Body of pancreas (tissue), 4 donors: ENCODE data around the gene COL23A1.

Experiments used
- POLR2A ChIP-seq, 3 donors: fragments of 450-650 bp; IDR thresholded peaks; one replicate each; pipeline ENCODE4 v1.6.1; 2016; ENCODE audit warnings: antibody characterized with exemption in 3 of 3, mild to moderate bottlenecking in 2 of 3
- TF ChIP-seq, protein P1 (sequence below), 7 experiments: fragments of 450-650 bp in 4 of 7; fragments of 200-600 bp in 3 of 7; sonication (generic) in 3 of 7; IDR thresholded peaks; one replicate each; pipeline ENCODE4 v1.5.1; 2016 to 2019; ENCODE audit warnings: antibody characterized with exemption in 7 of 7

- TF ChIP-seq, protein P1, sequence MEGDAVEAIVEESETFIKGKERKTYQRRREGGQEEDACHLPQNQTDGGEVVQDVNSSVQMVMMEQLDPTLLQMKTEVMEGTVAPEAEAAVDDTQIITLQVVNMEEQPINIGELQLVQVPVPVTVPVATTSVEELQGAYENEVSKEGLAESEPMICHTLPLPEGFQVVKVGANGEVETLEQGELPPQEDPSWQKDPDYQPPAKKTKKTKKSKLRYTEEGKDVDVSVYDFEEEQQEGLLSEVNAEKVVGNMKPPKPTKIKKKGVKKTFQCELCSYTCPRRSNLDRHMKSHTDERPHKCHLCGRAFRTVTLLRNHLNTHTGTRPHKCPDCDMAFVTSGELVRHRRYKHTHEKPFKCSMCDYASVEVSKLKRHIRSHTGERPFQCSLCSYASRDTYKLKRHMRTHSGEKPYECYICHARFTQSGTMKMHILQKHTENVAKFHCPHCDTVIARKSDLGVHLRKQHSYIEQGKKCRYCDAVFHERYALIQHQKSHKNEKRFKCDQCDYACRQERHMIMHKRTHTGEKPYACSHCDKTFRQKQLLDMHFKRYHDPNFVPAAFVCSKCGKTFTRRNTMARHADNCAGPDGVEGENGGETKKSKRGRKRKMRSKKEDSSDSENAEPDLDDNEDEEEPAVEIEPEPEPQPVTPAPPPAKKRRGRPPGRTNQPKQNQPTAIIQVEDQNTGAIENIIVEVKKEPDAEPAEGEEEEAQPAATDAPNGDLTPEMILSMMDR (IDR thresholded peaks at IDR 0.05): no peak
- TF ChIP-seq POLR2A (IDR thresholded peaks at IDR 0.05): no peak
These were observed 238.8 kb downstream of the COL23A1 start for GRCh38 chr5:178351221-178352034.
